Measurements from ENCODE around the gene ZNF785.

DNA sequence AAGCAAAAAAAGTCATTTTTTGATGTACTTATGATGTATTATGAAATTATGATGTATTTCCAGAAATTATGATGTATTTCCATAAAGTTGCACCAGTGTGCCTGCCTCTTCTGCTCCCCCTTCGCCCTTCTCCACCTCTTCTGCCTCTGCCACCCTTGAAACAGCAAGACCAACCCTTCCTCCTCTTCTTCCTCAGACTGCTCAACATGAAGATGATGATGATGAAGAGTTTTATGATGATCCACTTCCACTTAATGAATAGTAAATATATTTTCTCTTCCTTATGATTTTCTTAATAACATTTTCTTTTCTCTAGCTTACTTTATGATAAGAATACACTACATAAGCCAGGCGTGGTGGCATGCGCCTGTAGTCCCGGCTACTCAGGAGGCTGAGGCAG, 7.4 kb upstream of the ZNF785 start:
- no peak for TF ChIP-seq ZBTB43 (CRISPR knock-in tag; IDR thresholded peaks at IDR 0.05)
- TF ChIP-seq SMAD3 (CRISPR knock-in tag; IDR thresholded peaks at IDR 0.05; ENCODE audit: borderline replicate concordance) = no peak
- TF ChIP-seq FOXJ3 (CRISPR knock-in tag; IDR thresholded peaks at IDR 0.05; ENCODE audit: borderline replicate concordance) = no peak
- TF ChIP-seq, protein P1, sequence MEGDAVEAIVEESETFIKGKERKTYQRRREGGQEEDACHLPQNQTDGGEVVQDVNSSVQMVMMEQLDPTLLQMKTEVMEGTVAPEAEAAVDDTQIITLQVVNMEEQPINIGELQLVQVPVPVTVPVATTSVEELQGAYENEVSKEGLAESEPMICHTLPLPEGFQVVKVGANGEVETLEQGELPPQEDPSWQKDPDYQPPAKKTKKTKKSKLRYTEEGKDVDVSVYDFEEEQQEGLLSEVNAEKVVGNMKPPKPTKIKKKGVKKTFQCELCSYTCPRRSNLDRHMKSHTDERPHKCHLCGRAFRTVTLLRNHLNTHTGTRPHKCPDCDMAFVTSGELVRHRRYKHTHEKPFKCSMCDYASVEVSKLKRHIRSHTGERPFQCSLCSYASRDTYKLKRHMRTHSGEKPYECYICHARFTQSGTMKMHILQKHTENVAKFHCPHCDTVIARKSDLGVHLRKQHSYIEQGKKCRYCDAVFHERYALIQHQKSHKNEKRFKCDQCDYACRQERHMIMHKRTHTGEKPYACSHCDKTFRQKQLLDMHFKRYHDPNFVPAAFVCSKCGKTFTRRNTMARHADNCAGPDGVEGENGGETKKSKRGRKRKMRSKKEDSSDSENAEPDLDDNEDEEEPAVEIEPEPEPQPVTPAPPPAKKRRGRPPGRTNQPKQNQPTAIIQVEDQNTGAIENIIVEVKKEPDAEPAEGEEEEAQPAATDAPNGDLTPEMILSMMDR (IDR thresholded peaks at IDR 0.05) = no peak
